AG04450 (cell line): ENCODE measurements around the gene DENND4B. TPM values are rescaled to one million over a fixed set of nuclear protein-coding genes. Genes with fewer than 3 reads are reported as not detected.

Experiments used
- CTCF ChIA-PET: fragments of 300-600, 350-600 bp; formaldehyde crosslinking; extraction: SDS; loops from one replicate; lab custom pipeline; 2022; ENCODE audit warnings: antibody characterized with exemption, inconsistent platforms; lab: Charles Lee
- POLR2A ChIA-PET: fragments of 350-600 bp; formaldehyde crosslinking; extraction: SDS; loops from one replicate; lab custom pipeline; 2021; ENCODE audit warnings: antibody characterized with exemption, inconsistent platforms; lab: Yijun Ruan, JAX
- DNase-seq: peaks from one replicate; pipeline ENCODE4 v3.0.0-alpha.2; 2011; ENCODE audit warnings: low read depth, low spot score
- H3K27ac ChIP-seq: one replicate; pipeline ENCODE4 v1.5.1; 2012; ENCODE audit warnings: low read depth, low read length, control low read depth
- H3K27me3 ChIP-seq: one replicate; pipeline ENCODE4 v1.6.0; 2012; ENCODE audit warnings: low read length; ENCODE audit not compliant: control insufficient read depth, insufficient read depth
- H3K4me3 ChIP-seq: 2 replicates; pipeline ENCODE4 v1.5.1; 2011; ENCODE audit warnings: mild to moderate bottlenecking, low read depth, low read length, control low read depth
- H3K9me3 ChIP-seq: 2 replicates; pipeline ENCODE4 v1.5.1; 2012; ENCODE audit warnings: low read length; ENCODE audit not compliant: control insufficient read depth, insufficient read depth
- CTCF ChIP-seq: IDR thresholded peaks from 2 replicates; pipeline ENCODE4 v1.5.1; 2011; ENCODE audit warnings: low read depth, low read length, control low read depth, inconsistent platforms
- polyA plus RNA-seq: library from polyadenylated mRNA; depleted of rRNA; stranded (reverse); fragments of >200 nt; gene quantifications from 2 replicates; pipeline ENCODE4 v1.2.3, GENCODE V29; 2011

The DENND4B gene
- polyA plus RNA-seq, 1 experiment: 10.3 TPM

DNA sequence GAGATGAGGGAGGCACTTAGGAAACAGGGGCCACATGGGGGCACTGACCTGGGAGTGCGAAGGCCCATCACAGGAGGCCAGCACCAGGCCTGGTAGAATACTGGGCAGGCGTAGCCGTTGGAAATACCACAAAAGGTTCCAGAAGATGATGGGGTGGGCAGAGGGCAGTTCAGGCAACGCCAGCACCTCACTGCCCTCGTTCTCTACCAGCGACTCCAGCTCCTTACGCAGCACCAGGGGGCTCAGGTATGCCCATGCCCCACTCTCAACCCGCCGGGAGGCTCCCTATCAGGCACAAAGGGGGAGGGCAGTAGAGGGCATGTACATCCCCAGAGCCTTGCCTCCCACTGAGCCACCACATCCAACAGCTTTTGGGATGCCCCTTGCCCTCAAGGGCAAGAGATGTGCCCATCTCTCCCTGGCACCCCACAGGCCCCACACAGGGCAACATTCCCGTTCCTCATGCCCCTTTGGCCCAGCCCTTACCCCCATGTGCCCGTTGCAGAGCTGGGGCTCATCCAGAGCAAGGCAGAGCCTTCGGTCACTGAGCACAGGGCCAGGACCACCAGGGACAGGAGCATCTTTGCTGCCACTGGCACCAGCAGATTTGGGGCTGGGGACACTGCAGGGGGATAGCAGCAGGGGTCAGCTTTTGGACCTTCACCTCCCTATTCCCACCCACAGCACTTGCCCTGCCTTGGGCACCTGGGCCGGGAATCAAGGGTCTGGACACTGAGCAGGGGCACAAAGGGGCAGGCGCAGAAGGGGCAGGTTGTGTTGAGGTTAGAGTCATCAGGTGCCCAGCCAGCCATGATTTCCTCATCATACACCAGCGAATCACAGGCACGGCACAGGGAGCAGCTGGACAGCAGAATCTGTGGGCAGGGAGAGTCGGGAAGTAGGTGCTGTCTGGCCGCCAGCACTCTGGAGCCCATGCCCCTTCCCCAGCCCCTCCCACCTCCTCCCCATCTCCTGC is 14.1 kb downstream of the DENND4B start:
- no peak for TF ChIP-seq CTCF
- H3K27me3 ChIP-seq: no peaks in the 10 kb centered on the region
- DNase-seq: no peak
- POLR2A ChIA-PET: no interaction called here
- CTCF ChIA-PET: interaction anchor here (0.6 kb wide), 1 partner anchor 186 kb away, joined by 3 read pairs; no protein-coding TSS in a partner anchor
- H3K27ac ChIP-seq: no peak overlapping the region
- no peak overlapping the region for H3K4me3 ChIP-seq
- H3K9me3 ChIP-seq: no peaks in the 10 kb centered on the region

- ChIA-PET CTCF (interaction anchor here (0.8 to 1.0 kb wide), 3 partner anchors 16 to 56 kb away, joined by 3 to 4 read pairs (median 3); partner anchors contain the start of genes DENND4B and RAB13), POLR2A (interaction anchor here (1.3 kb wide), 1 partner anchor 28 kb away, joined by 3 read pairs; the partner anchor contains the start of gene CRTC2)
- Histone ChIP-seq H3K9me3 (no peaks in the 10 kb centered on the region), H3K4me3 (no peak overlapping the region), H3K27ac (no peak overlapping the region), H3K27me3 (no peaks in the 10 kb centered on the region)
- no peak for TF ChIP-seq CTCF
- no peak for DNase-seq
Observed at GRCh38 chr1:153929981-153930948, 16.3 kb downstream of the DENND4B start.

GRCh38 chr1:153929426-153929825 is 17.1 kb downstream of the DENND4B start:
- CTCF ChIA-PET: interaction anchor here (0.8 kb wide), 1 partner anchor 57 kb away, joined by 4 read pairs; the partner anchor contains the start of gene RAB13
- no peaks in the 10 kb centered on the region for H3K9me3 ChIP-seq
- no peak overlapping the region for H3K27ac ChIP-seq
- DNase-seq: no peak
- H3K4me3 ChIP-seq: no peak overlapping the region
- POLR2A ChIA-PET: interaction anchor here (0.5 to 1.3 kb wide), 3 partner anchors 17 to 29 kb away, joined by 3 to 5 read pairs (median 4); partner anchors contain the start of gene CRTC2
- no peak for TF ChIP-seq CTCF
- no peaks in the 10 kb centered on the region for H3K27me3 ChIP-seq

DNA sequence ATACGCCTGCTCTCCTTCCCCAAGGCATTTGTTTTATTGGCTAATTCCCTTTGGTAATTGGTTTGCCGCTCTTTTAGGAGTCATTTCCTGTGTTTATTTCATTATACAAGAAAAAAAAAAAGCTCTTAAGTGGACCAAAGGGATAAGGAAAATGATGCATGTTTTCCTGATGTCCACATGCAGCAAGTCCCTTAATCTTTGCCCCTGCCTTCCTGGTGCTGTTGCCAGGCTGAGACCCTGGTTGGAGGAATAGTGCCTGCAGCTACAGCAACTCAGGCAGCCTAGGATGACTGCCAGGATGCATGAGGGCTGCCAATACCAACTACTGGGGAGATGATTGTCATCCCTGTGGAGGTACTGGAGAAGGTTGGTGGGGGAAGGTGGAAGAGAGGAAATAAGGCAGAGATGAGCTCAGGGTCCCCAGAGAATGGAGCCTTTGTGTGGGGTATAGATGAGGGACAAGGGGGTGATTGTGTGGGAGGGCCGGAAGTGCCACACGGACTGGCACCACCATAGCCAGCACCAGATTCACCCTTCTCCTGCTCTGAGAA is 17.7 kb downstream of the DENND4B start:
- Histone ChIP-seq H3K9me3 (no peaks in the 10 kb centered on the region), H3K4me3 (no peak overlapping the region), H3K27me3 (no peaks in the 10 kb centered on the region), H3K27ac (no peak overlapping the region)
- no peak for DNase-seq
- ChIA-PET POLR2A (interaction anchor here (0.5 to 1.3 kb wide), 5 partner anchors 13 to 30 kb away, joined by 3 to 5 read pairs (median 4); partner anchors contain the start of gene CRTC2), CTCF (interaction anchor here (1.0 to 1.6 kb wide), 2 partner anchors 18 to 58 kb away, joined by 3 to 6 read pairs; partner anchors contain the start of gene DENND4B)
- no peak for TF ChIP-seq CTCF
